Fibroblast of the aortic adventitia (primary cell): ENCODE measurements around the gene COL15A1. TPM values are rescaled to one million over a fixed set of nuclear protein-coding genes. Genes with fewer than 3 reads are reported as not detected.

Experiments
- DNase-seq: peaks from one replicate; pipeline ENCODE4 v3.0.0-alpha.2; 2010; ENCODE audit warnings: low read depth
- H3K4me3 ChIP-seq: 2 replicates; pipeline ENCODE4 v1.5.1; 2011; ENCODE audit warnings: low read depth, mild to moderate bottlenecking, control low read depth, low read length, moderate library complexity
- total RNA-seq: library from RNA; depleted of rRNA; stranded (reverse); fragments of >200 nt; gene quantifications from 2 replicates; pipeline ENCODE4 v1.2.3, GENCODE V29; 2012; ENCODE audit warnings: low replicate concordance
- TF ChIP-seq, protein P1 (sequence below): IDR thresholded peaks from 2 replicates; pipeline ENCODE4 v1.5.1; 2011; ENCODE audit warnings: mild to moderate bottlenecking, low read length, control low read depth, inconsistent platforms; ENCODE audit not compliant: insufficient read depth

COL15A1 gene
- total RNA-seq, 1 donor = 25.3 TPM

DNA sequence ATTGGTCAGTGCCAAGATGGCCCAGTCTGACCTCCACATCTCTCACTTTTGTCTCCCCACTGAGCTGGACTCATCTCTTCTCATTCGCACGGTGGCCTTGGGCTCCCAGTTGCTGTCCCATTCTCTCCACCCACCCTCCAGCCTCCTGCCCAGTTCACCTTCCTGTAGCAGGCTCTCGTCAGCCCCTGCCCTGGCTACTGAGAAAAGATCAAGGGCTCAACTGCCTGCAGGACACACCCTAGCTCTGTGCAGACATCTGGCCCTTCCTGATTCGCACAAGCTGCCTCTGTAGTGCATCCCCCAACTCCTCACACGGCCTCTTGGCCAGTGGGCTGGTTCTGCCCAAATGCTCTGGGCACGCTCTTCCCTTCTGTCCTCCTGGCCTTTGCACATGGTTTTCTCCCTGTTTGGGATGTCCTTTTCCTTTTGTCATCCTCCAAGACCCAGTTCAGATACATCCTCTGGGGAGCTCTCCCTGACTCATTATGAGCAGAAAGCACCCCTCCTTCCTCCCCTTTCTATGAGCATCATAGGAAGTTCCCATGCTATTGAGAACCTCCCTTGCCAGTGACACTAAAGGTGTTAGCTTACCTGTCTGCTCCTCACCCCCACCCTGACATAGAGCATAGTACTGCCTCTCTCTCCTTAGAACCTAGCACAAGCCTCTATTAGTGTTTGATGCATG is 82.7 kb downstream of the COL15A1 start:
- H3K4me3 ChIP-seq = no peak overlapping the region
- TF ChIP-seq, protein P1, sequence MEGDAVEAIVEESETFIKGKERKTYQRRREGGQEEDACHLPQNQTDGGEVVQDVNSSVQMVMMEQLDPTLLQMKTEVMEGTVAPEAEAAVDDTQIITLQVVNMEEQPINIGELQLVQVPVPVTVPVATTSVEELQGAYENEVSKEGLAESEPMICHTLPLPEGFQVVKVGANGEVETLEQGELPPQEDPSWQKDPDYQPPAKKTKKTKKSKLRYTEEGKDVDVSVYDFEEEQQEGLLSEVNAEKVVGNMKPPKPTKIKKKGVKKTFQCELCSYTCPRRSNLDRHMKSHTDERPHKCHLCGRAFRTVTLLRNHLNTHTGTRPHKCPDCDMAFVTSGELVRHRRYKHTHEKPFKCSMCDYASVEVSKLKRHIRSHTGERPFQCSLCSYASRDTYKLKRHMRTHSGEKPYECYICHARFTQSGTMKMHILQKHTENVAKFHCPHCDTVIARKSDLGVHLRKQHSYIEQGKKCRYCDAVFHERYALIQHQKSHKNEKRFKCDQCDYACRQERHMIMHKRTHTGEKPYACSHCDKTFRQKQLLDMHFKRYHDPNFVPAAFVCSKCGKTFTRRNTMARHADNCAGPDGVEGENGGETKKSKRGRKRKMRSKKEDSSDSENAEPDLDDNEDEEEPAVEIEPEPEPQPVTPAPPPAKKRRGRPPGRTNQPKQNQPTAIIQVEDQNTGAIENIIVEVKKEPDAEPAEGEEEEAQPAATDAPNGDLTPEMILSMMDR = no peak
- DNase-seq = no peak

DNA sequence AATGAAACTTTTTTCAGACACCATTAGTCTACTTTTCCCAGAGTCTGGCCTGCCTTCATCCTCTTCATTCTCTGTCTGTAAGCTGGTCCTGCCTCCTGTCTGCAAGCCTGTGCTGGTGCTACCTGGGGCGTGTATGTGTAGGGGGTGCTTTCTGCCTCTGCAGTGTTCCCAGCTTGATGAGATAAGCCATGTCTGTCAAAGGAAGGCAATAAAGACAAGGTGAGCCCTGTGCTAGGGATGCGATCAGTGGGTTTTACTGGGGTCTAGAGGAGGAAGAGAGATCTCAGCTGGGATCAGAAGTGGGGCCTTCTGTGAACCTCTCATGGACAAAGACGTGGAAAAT is 83.2 kb downstream of the COL15A1 start:
- no peak overlapping the region for H3K4me3 ChIP-seq
- TF ChIP-seq, protein P1 = no peak

DNA sequence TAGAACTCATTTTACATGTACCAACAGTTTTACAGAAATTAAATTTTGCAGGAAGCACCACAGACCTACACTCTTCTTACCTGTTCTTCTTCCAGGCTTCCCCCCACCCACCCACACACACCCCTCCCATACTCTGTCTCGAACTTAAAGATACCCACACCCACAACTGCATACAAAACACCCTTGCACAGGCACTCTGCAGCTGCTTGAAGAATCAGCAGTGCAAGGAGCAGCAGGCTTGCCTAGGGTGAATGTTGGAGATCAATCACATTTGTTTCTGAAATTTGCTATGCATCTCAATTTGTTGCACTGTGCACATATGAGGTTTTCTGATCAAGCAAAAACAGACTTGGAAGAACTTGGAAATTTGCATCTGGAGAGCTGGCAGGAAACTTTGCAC is 83.7 kb downstream of the COL15A1 start:
- no peak overlapping the region for H3K4me3 ChIP-seq
- TF ChIP-seq, protein P1 = no peak
- DNase-seq = no peak

More for the DNA sequence above, 83.2 kb downstream of the COL15A1 start:
- DNase-seq = no peak

DNA sequence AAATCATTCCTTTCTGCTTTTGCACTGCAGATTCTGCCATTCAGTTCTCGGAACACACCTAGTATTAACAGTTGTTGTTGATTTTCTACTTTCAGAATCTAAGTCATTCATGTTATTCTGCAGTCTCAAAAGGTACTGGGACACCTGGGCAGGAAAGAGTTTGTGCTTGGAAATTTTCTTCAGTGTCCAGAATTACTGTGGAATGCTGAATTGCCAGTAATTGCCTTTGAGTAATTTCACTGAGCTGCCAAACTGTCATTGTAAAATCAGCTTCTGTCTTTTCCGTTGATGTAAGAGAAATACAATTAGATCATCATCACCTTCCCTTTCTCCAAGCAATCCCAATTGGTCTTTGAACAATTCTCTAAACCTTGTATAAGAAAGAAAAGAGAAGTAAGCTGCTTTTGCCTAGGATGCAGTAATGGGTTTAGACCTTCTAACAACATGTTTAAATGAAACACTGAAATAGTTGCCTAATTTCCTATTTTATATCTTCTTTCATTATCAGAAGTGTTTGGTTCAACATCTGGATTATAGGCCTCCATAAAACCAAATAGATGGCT is 85.5 kb downstream of the COL15A1 start:
- TF ChIP-seq, protein P1 = no peak
- no peak for DNase-seq
- H3K4me3 ChIP-seq = no peak overlapping the region

DNA sequence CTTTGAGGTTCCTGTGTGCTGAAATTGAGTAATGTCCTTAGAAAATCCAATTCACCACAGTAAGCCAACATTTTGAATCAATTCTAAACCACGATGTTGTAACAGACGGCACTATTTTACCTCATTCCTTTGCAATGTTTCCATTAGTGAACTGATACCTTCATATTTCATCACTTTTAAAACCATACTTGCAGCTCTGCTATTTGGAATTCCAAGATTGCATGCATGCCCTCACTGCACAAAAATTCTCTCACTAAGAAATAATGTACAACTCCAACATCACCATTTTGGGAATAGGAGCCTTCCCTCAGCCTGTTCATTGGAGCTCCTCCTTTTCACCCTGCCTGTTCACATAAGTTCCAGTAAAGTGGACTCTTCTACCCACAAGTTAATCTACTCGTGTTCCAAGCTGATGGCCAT is 86.4 kb downstream of the COL15A1 start:
- TF ChIP-seq, protein P1 = no peak
- no peak overlapping the region for H3K4me3 ChIP-seq
- peak; percentile 97 for DNase-seq

DNA sequence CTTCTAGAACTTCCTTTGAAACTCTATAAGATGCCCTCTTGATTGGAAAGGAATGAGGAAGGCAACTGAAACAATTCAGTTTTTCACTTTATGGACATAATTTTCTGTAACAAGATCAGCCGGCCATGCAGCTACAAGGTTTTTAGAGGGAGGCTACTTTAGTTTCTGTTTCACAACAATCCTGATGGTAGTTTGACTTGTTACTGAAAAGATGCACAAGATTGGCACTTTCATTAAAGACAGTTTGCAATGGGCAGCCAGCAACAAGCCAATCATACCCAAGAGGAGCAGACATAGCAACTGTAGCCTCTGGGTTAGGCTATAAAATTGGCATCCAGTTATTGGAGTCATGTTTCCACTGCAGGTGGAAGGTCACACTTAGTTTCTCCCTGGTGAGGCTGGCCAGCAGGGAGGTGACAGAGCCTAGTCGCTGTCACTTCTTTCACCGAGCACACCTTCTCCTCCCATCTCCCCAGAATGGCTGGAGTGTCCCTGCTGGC is 87.0 kb downstream of the COL15A1 start:
- H3K4me3 ChIP-seq = no peak overlapping the region
- TF ChIP-seq, protein P1 = no peak
- no peak for DNase-seq
